Measurements from ENCODE around the gene DGCR2.

Gene DGCR2

DNA sequence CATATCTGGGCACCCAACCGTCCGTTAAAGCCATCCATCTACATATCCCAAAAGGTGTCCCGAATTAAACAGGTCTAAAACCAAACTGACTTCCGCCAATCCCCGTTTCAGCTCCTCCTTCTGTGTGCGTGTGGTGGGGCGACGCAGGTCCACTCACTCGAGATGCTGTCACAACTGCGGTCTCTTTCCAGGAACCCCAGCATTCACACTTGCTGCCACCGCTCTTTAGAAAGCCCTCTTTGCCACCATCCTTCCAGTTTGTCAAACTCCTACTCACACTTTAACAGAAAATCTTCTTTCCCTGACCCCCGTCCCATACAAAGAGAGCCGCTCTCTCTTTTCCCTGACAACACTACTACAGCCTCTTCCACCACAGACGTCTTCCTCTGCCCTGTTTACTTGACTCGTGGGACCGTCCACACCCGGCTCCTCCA, 21.8 kb upstream of the DGCR2 start:
- DNase-seq: no peak

GRCh38 chr22:19143212-19143611, 21.0 kb upstream of the DGCR2 start:
- DNase-seq: no peak

- DNase-seq: no peak
Observed at GRCh38 chr22:19142394-19142793, 20.2 kb upstream of the DGCR2 start.

DNA sequence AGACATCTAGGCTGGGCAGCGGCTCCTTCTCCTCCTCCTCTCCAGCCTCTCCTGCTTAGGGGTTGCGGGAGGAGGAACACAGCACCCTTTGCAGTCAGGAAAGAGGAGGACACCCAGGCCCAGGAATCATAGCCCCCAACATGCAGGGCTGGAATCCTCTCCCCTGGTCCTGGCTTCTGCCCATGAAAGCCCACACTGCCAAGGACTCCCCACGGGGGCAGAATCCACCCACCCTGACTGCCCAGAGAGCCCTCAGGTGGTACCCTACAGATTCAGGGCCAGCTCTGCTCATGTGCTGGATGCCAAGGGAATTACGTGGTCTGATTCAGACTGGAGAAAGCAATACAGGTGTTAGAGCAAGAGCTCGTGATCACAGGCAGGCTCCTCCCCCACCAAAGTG, 17.8 kb upstream of the DGCR2 start:
- no peak for DNase-seq

GRCh38 chr22:19139001-19139356, 16.8 kb upstream of the DGCR2 start:
- no peak for DNase-seq

DNA sequence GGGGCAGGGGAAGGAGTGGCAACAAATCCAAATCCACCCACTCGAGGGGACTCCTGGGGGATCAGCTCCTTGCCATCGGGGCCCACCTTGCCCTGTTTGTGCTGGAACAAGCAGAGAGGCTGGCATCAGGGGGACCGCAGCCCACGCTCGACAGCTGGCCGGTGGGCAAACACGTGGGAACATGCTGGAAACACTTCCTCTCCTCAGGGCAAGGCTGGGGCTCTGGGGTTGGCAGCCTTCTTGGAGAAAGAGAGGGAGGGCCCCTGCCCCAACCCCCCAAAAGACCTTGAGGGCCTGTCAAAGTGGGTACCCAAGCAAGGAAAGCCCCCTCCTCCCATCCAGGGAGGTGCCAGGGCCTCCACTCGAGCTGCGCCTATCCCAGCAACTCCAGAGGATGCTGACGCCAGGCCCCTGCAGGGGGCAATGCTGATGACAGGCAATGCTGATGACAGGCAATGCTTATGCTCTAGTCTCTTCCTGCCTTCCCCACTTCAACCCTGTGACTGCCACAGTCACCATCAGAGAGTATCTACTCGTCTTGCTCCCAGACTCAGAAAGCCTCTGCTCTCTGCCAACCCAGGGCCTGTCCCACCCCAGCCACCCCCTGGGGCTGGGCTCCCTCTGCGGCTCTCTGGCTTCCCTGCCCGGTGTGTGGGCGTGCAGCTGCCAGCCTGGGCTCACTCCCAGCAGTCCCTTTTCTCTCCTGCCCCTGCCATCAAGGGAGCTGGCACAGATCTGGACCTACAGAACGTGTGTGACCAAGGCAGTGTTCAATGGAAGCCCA, 16.2 kb upstream of the DGCR2 start:
- DNase-seq: no peak

DNA sequence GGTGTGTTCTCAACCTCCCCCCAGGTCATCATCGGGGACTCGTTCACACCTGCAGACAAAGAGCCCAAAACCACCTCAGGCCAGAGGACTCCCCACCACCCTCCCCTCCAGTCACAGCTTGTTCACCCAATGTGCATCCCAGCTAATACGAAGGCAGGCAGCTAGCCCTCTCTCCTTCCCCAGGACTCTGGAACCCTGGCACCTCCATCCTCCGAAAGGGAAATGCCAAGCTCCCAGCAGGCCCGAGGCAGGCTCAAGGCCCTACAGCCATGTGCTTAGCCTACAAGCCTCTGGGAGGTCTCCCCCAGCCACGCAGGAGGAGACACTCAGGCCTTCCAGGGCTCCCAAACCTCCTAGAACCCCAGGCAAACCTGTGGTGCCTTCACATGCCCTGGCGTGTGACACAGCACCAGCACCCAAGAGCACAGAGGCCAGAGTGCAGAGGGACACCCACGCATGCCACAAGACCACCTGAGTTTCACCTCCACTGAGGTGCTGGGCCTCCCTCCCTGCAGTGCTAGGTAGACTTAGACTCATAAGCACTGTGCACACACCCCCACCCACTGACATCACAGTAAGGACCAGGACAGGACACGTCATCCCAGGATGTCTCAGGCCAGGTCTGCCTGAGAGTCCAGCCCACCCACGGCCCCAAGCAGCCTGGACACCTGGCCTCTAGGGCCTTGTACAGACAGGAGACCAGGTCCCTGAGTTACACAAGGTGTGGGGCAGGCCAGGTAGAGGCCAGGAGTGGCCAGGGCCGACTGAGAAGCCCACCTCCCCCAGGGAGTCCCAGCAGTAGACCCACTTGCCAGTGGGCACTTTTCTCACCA, 15.4 kb upstream of the DGCR2 start:
- DNase-seq: no peak

DNA sequence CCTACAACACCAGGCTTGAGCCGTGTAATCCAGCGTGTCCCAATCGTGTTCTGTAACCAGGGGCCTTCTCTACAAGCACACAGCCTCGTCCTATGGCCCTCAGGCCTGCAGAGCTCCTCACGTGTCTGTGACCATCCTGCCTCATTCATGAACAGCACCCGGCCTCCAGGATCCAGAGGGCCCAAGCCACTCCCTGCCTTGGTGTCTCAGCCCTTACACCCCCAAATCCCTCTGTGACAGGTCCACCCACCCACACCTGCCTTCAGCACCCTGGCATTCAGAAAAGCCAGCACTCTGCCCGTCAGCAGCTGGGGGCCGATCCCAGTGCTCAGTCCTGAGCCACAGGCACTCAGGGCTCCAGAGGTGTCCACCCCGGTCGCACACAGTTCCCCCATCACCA, 14.7 kb upstream of the DGCR2 start:
- no peak for DNase-seq

DNA sequence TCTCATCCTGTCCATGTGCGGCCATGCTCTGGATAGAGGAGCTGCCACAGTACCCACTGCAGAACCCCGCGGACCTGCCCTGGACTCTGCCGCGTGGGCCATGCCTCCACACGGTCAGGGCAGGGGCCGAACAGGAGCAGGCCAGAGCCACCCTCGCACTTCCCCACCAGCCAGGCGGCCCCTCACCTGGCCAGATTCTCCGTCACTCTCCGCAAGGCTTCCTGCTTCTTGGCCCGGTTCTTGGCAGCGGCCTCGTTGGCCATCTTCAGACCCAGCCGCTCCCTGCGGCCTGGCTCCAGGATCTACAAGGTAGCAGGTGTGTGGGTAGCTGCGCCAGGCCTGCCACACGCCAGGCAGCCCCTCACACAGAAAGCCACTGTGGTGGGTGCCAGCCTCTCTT, 12.7 kb upstream of the DGCR2 start:
- no peak for DNase-seq

GRCh38 chr22:19134176-19134831, 12.1 kb upstream of the DGCR2 start:
- DNase-seq: no peak

- DNase-seq: no peak
Observed at GRCh38 chr22:19133561-19133960, 11.3 kb upstream of the DGCR2 start.

DNA sequence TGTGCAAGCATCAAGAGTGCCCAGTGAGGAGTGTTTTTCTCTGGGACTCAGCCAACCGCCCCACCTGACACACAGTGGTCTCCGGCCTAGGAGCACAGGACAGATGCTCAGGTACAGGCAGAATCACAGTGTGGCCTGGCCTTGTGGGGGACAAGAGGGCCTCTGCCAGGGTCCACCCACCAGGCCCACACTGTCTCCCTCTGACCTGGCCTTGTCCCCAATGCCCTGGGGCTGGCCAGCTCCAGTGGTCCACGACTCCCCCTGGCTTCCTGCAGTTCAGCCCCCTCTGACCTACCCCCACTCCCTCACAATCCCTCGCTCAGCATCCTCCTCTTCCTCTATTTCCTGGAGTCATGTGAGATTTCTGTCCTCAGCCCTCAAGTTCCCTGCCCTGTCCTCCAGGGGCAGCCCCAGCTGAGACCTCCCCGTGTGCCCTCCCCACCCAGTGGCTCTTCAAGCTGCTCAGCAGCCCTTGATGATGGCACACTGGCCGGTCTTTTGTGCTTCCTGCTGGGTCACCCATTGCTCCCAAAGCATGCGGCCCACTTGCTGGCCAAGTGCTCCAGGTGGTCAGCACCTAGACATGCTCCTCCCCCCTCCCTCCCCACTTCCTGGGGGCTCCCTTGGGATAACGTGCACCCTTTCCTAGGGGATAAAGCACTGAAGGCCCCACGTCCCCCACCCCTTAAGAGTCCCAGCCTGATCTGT, 10.6 kb upstream of the DGCR2 start:
- no peak for DNase-seq

DNA sequence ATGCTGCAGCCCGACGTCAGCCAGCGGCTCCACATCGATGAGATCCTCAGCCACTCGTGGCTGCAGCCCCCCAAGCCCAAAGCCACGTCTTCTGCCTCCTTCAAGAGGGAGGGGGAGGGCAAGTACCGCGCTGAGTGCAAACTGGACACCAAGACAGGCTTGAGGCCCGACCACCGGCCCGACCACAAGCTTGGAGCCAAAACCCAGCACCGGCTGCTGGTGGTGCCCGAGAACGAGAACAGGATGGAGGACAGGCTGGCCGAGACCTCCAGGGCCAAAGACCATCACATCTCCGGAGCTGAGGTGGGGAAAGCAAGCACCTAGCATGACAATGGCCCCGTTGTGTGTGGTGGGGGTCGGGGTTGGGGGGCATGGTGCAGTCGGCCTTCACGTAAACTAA, 9.9 kb upstream of the DGCR2 start:
- DNase-seq: no peak

GRCh38 chr22:19131685-19132015, 9.4 kb upstream of the DGCR2 start:
- no peak for DNase-seq

DNA sequence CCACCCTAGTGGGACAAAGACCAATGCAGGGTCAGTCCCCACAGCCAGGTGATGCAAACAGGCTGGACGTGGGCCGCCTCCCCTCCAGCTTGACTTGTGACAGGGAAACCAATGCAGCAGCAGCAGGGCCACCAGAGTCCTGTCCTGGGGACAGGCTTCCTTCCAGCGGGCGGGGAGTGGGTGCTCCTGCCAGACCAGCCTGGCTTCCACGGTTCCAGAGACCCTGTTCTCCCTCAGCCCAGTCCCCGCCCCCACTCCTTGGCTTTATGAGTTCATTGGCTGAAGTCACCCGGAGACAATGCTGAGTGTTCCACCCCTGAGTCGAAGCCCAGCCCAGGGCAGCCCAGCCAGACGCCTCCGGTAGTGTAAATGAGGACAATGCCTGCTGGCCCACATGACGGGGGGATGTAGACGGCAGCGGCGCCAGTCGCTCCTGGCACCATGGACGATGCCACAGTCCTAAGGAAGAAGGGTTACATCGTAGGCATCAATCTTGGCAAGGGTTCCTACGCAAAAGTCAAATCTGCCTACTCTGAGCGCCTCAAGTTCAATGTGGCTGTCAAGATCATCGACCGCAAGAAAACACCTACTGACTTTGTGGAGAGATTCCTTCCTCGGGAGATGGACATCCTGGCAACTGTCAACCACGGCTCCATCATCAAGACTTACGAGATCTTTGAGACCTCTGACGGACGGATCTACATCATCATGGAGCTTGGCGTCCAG, 8.9 kb upstream of the DGCR2 start, which contains the start of gene TSSK2:
TSS of gene TSSK2 (plus strand) at position 350 of the 726 bp plus-strand sequence. CDS start at position 442, 92 bp downstream.
- no peak for DNase-seq

DNA sequence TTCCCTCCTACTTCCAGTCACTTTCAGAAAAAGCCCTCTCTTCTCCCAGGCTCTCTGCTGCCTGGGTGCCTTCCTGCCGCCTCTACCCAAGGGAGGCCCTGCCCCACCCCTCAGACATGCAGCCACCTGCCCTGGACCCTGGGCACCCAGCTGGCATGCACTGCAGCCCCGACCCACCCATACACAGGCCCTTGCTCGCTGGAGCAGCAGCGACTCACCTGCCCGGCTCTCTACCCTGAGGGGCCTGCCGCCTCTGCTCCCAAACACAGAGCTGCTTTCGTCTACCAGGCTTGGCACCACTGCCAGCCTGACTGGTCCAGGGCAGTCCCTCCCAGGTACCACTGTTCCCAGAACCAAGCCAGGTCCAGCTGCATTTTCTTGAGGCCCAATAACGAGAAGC, 7.7 kb upstream of the DGCR2 start:
- no peak for DNase-seq

GRCh38 chr22:19128946-19129727, 6.9 kb upstream of the DGCR2 start:
- DNase-seq: no peak

DNA sequence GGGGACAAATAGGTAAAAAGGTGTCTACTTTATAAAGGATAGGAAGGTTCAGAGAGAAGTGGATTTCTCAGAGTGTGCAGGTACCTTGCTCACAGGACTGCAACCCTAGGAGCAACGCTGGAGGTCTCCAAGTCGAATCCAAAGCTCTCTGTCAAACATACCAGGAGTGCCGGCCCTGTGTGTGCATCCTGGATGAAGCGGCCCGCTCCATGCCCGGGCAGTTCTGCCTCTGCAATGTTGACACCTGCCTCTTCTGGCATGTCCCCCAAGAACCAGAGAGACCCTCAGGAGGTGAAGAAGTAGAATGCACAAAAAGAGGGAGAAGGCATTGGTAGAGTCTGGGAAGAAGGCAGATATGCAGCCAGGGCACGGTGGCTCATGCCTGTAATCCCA, 5.8 kb upstream of the DGCR2 start:
- DNase-seq: no peak

- DNase-seq: no peak
Observed at GRCh38 chr22:19127329-19128008, 5.3 kb upstream of the DGCR2 start.

DNA sequence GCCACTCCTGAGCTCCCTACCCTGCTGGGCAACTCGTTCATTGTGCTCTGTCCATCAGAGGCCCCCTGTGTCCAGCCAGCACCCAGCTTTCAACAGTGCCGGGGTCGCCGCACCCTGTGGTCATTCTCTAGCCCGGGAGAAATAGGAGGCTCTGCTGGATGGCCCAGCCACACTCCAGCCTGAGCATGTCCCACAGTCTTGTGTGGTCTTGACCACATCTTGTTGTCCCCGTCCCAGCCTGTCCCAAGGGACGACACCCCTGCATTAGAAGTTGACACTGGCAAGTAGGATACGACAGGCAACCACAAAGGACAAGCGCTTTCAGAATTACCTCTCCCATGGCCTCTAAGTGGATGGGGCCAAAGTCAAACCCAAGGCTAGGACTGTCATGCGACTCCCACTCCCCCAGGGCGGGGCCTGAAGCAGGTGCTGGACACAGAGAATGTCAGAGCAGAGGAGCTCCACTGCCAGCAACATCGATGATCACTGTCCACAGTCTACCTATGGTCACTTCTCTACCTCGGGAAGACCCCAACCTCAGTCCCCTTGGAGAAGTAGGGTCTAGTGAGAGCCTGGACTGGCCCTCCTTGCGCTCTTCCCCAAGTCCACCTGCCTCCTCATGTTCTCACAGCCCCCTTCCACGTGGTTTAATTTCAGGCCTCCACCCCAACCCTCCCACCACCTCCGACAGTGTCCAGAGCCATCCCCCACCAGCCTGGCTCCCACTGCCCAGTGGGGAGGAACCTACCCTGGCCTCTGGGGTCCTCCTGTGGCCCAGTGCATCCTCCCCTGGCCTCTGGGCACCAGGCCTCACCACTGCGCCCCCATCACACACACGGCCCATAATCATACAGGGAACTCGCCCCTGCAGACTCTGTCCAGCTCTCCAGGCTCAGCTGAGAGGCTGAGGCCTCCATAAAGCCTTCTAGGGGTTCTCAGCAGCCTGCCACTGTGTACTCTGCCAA, 4.4 kb upstream of the DGCR2 start:
- DNase-seq: no peak
